ENCODE results near the gene CDC37L1.

Gene CDC37L1

GRCh38 chr9:4690144-4690543 is 10.8 kb downstream of the CDC37L1 start:
- no peaks in the 10 kb centered on the region for H3K9me3 ChIP-seq (ENCODE audit: low read depth, low read length)
- H3K27ac ChIP-seq, result peak overlapping the region; percentile 42; the same call in 1 of the 2 replicates
- DNase-seq (ENCODE audit: low read depth, low spot score), result no peak
- H3K9ac ChIP-seq (ENCODE audit: insufficient read length), result no peak overlapping the region
- no peak for TF ChIP-seq EZH2 (IDR thresholded peaks at IDR 0.05)
- H3K36me3 ChIP-seq (ENCODE audit: insufficient read depth, low read length), result peaks cover 73% of the 10 kb centered on the region
- no peak overlapping the region for H3K4me3 ChIP-seq

GRCh38 chr9:4691795-4692194 is 12.4 kb downstream of the CDC37L1 start:
- Histone ChIP-seq H3K36me3 (ENCODE audit: insufficient read depth, low read length) (peaks cover 73% of the 10 kb centered on the region), H3K9me3 (ENCODE audit: low read depth, low read length) (no peaks in the 10 kb centered on the region), H3K4me3 (no peak overlapping the region), H3K27ac (no peak overlapping the region), H3K9ac (ENCODE audit: insufficient read length) (no peak overlapping the region)
- TF ChIP-seq POLR2AphosphoS5 (IDR thresholded peaks at IDR 0.05; ENCODE audit: borderline replicate concordance, low read depth, low read length) (no peak), FOXP2 (optimal IDR thresholded peaks at IDR 0.05; ENCODE audit: control extremely low read depth, extremely low read length, insufficient read depth) (no peak), EZH2 (IDR thresholded peaks at IDR 0.05) (no peak)
- DNase-seq (ENCODE audit: low read depth, low spot score), result no peak

- no peak overlapping the region for H3K4me3 ChIP-seq
- no peak overlapping the region for H3K9ac ChIP-seq (ENCODE audit: insufficient read length)
- H3K9me3 ChIP-seq (ENCODE audit: low read depth, low read length), result no peaks in the 10 kb centered on the region
- no peak overlapping the region for H3K27ac ChIP-seq
- TF ChIP-seq EZH2 (IDR thresholded peaks at IDR 0.05), result no peak
- no peak for TF ChIP-seq FOXP2 (optimal IDR thresholded peaks at IDR 0.05; ENCODE audit: control extremely low read depth, extremely low read length, insufficient read depth)
- TF ChIP-seq POLR2AphosphoS5 (IDR thresholded peaks at IDR 0.05; ENCODE audit: borderline replicate concordance, low read depth, low read length), result no peak
- peaks cover 93% of the 10 kb centered on the region for H3K36me3 ChIP-seq (ENCODE audit: insufficient read depth, low read length)
- no peak for DNase-seq (ENCODE audit: low read depth, low spot score)
Observed at GRCh38 chr9:4700091-4700490, 20.7 kb downstream of the CDC37L1 start.

- TF ChIP-seq FOXP2 (optimal IDR thresholded peaks at IDR 0.05; ENCODE audit: control extremely low read depth, extremely low read length, insufficient read depth) (no peak), POLR2AphosphoS5 (IDR thresholded peaks at IDR 0.05; ENCODE audit: borderline replicate concordance, low read depth, low read length) (no peak), EZH2 (IDR thresholded peaks at IDR 0.05) (no peak)
- Histone ChIP-seq H3K9me3 (ENCODE audit: low read depth, low read length) (no peaks in the 10 kb centered on the region), H3K27ac (peak overlapping the region; percentile 22; the same call in 1 of the 2 replicates), H3K36me3 (ENCODE audit: insufficient read depth, low read length) (peaks cover 92% of the 10 kb centered on the region), H3K9ac (ENCODE audit: insufficient read length) (no peak overlapping the region), H3K4me3 (no peak overlapping the region)
- no peak for DNase-seq (ENCODE audit: low read depth, low spot score)
Observed at GRCh38 chr9:4700932-4701331, 21.6 kb downstream of the CDC37L1 start.

GRCh38 chr9:4701526-4701925 is 22.2 kb downstream of the CDC37L1 start:
- TF ChIP-seq POLR2AphosphoS5 (IDR thresholded peaks at IDR 0.05; ENCODE audit: borderline replicate concordance, low read depth, low read length) (no peak), EZH2 (IDR thresholded peaks at IDR 0.05) (no peak), FOXP2 (optimal IDR thresholded peaks at IDR 0.05; ENCODE audit: control extremely low read depth, extremely low read length, insufficient read depth) (no peak)
- Histone ChIP-seq H3K9ac (ENCODE audit: insufficient read length) (no peak overlapping the region), H3K36me3 (ENCODE audit: insufficient read depth, low read length) (peaks cover 92% of the 10 kb centered on the region), H3K9me3 (ENCODE audit: low read depth, low read length) (no peaks in the 10 kb centered on the region), H3K4me3 (no peak overlapping the region), H3K27ac (peak overlapping the region; percentile 19; the same call in 1 of the 2 replicates)
- DNase-seq (ENCODE audit: low read depth, low spot score), result no peak

GRCh38 chr9:4704129-4704528 is 24.8 kb downstream of the CDC37L1 start:
- TF ChIP-seq POLR2AphosphoS5 (IDR thresholded peaks at IDR 0.05; ENCODE audit: borderline replicate concordance, low read depth, low read length) (no peak), FOXP2 (optimal IDR thresholded peaks at IDR 0.05; ENCODE audit: control extremely low read depth, extremely low read length, insufficient read depth) (no peak), EZH2 (IDR thresholded peaks at IDR 0.05) (no peak)
- no peak overlapping the region for H3K9ac ChIP-seq (ENCODE audit: insufficient read length)

GRCh38 chr9:4706021-4706420 is 26.7 kb downstream of the CDC37L1 start:
- Histone ChIP-seq H3K27ac (peak overlapping the region; percentile 56; the same call in 1 of the 2 replicates), H3K9ac (ENCODE audit: insufficient read length) (no peak overlapping the region), H3K9me3 (ENCODE audit: low read depth, low read length) (no peaks in the 10 kb centered on the region), H3K4me3 (no peak overlapping the region), H3K36me3 (ENCODE audit: insufficient read depth, low read length) (peaks cover 86% of the 10 kb centered on the region)
- TF ChIP-seq EZH2 (IDR thresholded peaks at IDR 0.05) (no peak), POLR2AphosphoS5 (IDR thresholded peaks at IDR 0.05; ENCODE audit: borderline replicate concordance, low read depth, low read length) (no peak), FOXP2 (optimal IDR thresholded peaks at IDR 0.05; ENCODE audit: control extremely low read depth, extremely low read length, insufficient read depth) (no peak)
- DNase-seq (ENCODE audit: low read depth, low spot score), result no peak

More at GRCh38 chr9:4704129-4704528, 24.8 kb downstream of the CDC37L1 start:
- H3K27ac ChIP-seq, result peak overlapping the region; percentile 58; the same call in 1 of the 2 replicates
- H3K4me3 ChIP-seq, result no peak overlapping the region
- H3K9me3 ChIP-seq (ENCODE audit: low read depth, low read length), result no peaks in the 10 kb centered on the region
- peaks cover 91% of the 10 kb centered on the region for H3K36me3 ChIP-seq (ENCODE audit: insufficient read depth, low read length)
- no peak for DNase-seq (ENCODE audit: low read depth, low spot score)

- no peak for DNase-seq (ENCODE audit: low read depth, low spot score)
- Histone ChIP-seq H3K9me3 (ENCODE audit: low read depth, low read length) (no peaks in the 10 kb centered on the region), H3K4me3 (no peak overlapping the region), H3K36me3 (ENCODE audit: insufficient read depth, low read length) (peaks cover 86% of the 10 kb centered on the region), H3K9ac (ENCODE audit: insufficient read length) (no peak overlapping the region), H3K27ac (peak overlapping the region; percentile 56)
- TF ChIP-seq POLR2AphosphoS5 (IDR thresholded peaks at IDR 0.05; ENCODE audit: borderline replicate concordance, low read depth, low read length), result no peak
- TF ChIP-seq EZH2 (IDR thresholded peaks at IDR 0.05), result no peak
- TF ChIP-seq FOXP2 (optimal IDR thresholded peaks at IDR 0.05; ENCODE audit: control extremely low read depth, extremely low read length, insufficient read depth), result no peak
Observed at GRCh38 chr9:4706971-4707622, 27.7 kb downstream of the CDC37L1 start.

GRCh38 chr9:4709380-4709779 is 30.0 kb downstream of the CDC37L1 start:
- no peak for DNase-seq (ENCODE audit: low read depth, low spot score)
- Histone ChIP-seq H3K9ac (ENCODE audit: insufficient read length) (no peak overlapping the region), H3K27ac (peak overlapping the region; percentile 7; the same call in 1 of the 2 replicates), H3K36me3 (ENCODE audit: insufficient read depth, low read length) (peaks cover 87% of the 10 kb centered on the region), H3K4me3 (no peak overlapping the region), H3K9me3 (ENCODE audit: low read depth, low read length) (no peaks in the 10 kb centered on the region)
- no peak for TF ChIP-seq FOXP2 (optimal IDR thresholded peaks at IDR 0.05; ENCODE audit: control extremely low read depth, extremely low read length, insufficient read depth)
- no peak for TF ChIP-seq POLR2AphosphoS5 (IDR thresholded peaks at IDR 0.05; ENCODE audit: borderline replicate concordance, low read depth, low read length)
- no peak for TF ChIP-seq EZH2 (IDR thresholded peaks at IDR 0.05)

Measured in SK-N-MC (cell line).